CD4-positive, alpha-beta T cell treated with Interleukin-10 for 1 hour (primary cell): Measurements from ENCODE around the gene SNAPC2.
"Not testable (repeated sequence)": the region's sequence is repeated elsewhere in the genome, so short reads cannot be mapped to it uniquely, and the experiment has no call there.

ENCODE experiments used
- DNase-seq: peaks from one replicate; pipeline ENCODE4 v3.0.0-alpha.2; 2020

The SNAPC2 gene

GRCh38 chr19:7910321-7911161 lies 9.6 kb upstream of the SNAPC2 start:
- no peak for DNase-seq

GRCh38 chr19:7911508-7912143 lies 8.5 kb upstream of the SNAPC2 start:
- no peak for DNase-seq

DNA sequence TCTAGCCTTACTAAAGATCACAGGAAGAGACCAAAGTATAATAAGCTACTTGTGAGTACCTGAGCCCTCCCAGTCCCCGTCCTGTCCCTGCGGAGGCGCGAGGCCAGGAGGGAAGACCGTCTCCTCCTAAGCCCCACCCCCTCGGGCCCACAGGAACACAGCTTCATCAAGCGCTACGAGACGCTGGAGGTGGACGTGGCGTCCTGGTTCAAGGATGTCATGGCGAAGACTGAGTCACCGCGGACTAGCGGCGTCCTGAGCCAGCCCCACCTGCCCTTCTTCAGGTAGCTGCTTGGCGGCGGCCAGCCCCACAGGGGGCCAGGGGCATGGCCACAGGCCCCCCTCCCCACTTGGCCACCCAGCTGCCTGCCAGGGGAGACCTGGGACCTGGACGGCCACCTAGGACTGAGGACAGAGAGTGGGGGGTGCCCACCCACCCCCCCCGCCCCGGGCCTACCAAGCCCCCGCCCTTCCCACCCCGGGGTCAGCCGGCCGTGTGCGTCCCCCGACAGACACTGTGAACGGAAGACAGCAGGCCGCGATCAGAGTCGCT lies 7.9 kb upstream of the SNAPC2 start:
- DNase-seq, result no peak

- no peak for DNase-seq
Measured at GRCh38 chr19:7912697-7913564, 7.2 kb upstream of the SNAPC2 start.

DNA sequence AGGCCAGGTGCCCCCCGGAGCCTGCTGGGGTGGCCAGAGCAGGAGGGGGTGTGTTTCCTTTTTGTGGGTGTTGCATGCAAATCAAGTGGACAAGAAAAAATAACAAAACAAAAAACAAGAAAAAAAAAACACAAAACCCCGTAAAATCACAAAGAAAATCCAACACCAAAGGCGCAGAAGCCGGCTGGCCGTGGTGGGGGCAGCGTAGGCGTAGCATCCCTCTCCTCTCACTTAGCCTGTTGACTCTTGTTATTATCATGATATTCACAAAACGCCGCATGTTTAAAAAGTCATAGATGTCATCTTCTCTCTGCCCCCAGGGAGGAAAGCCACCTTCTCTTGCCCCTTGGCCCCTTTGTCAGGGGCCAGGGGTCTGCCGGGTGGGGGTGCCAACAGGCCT lies 6.5 kb upstream of the SNAPC2 start:
- no peak for DNase-seq

GRCh38 chr19:7914099-7914498 lies 6.0 kb upstream of the SNAPC2 start:
- no peak for DNase-seq

DNA sequence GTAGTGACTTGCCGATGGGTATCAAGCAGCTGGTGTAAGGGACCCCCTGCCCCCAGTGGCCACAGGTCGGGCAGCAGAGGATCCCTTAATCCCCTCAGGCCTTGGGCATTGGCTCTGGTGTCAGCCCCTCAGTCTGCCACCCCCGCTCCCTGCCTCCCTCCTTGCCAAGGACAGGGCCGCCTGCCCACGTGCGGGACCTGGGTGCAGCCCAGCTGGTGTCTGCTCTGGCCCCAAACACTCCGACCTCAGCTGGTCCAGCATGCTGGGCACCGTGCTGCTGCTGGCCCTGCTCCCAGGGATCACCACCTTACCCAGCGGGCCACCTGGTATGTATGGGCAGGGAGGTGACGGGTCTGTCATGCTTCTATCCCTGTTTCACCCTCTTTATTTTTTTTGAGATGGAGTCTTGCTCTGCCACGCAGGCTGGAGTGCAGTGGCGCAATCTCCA lies 5.5 kb upstream of the SNAPC2 start, which contains the start of gene TGFBR3L:
TSS of gene TGFBR3L (plus strand) at position 233 of the 448 bp plus-strand sequence.
- DNase-seq, result no peak

- no peak for DNase-seq
Measured at GRCh38 chr19:7915250-7916102, 4.7 kb upstream of the SNAPC2 start.

- peak; percentile 71 for DNase-seq
Measured at GRCh38 chr19:7916103-7916954, 3.8 kb upstream of the SNAPC2 start.

- no peak for DNase-seq
Measured at GRCh38 chr19:7916955-7917266, 3.2 kb upstream of the SNAPC2 start.

- peak; percentile 65 for DNase-seq
Measured at GRCh38 chr19:7917267-7918061, 2.7 kb upstream of the SNAPC2 start.

- DNase-seq, result not testable (repeated sequence)
Measured at GRCh38 chr19:7918062-7918614, 2.0 kb upstream of the SNAPC2 start.

GRCh38 chr19:7918615-7919421 lies 1.3 kb upstream of the SNAPC2 start:
- DNase-seq, result no peak

GRCh38 chr19:7920519-7921301 lies 572 bp downstream of the SNAPC2 start:
- peak; percentile 99 for DNase-seq

DNA sequence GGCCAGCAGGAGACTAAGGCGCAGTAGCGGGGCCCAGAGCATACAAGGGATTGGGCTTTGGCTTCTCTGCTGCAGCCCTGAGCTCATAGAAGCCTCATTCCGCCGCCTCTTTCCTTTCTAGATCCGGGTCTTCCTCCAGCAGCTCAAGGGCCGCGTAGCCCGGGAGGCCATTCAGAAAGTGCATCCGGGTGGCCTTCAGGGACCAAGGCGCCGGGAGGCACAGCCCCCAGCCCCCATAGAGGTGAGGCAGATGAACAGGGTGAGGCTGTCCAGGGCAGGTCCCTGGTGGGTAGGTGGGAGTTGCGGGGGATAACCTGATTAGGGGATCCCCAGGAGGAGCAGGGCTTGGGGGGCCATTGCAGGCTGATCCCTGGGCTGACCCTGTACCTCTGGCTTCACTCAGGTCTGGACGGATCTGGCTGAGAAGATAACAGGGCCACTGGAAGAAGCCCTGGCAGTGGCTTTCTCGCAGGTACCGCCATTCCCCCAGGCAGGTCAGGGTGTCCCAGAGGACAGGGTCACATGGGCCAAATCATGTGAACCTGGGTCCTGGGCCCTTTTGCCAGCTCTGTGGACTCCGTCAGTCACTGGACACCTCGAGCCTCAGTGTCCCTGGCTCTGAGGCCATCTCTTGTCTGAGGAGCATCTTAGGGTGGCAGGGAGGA lies 1.3 kb downstream of the SNAPC2 start:
- no peak for DNase-seq

- no peak for DNase-seq
Measured at GRCh38 chr19:7921967-7922835, 2.1 kb downstream of the SNAPC2 start.

GRCh38 chr19:7922836-7923195 lies 2.7 kb downstream of the SNAPC2 start:
- no peak for DNase-seq
